HG02759 (cell line): ENCODE measurements around the gene LDLRAP1.
"Not testable (repeated sequence)": the region's sequence is repeated elsewhere in the genome, so short reads cannot be mapped to it uniquely, and the experiment has no call there.

Experiments
- ATAC-seq: cut with Tn5 transposase; IDR thresholded peaks from one replicate; pipeline ENCODE4 v1.9.1; 2021; ENCODE audit warnings: mild to moderate bottlenecking, moderate library complexity; ENCODE audit not compliant: unreplicated experiment

LDLRAP1 gene

GRCh38 chr1:25572708-25573590, 29.5 kb downstream of the LDLRAP1 start:
- no peak for ATAC-seq

- ATAC-seq, result no peak
These were observed 30.2 kb downstream of the LDLRAP1 start for GRCh38 chr1:25573591-25573930.

- no peak for ATAC-seq
These were observed 30.6 kb downstream of the LDLRAP1 start for GRCh38 chr1:25573961-25574360.

- no peak for ATAC-seq
These were observed 31.8 kb downstream of the LDLRAP1 start for GRCh38 chr1:25575191-25575590.

GRCh38 chr1:25576459-25577133, 33.2 kb downstream of the LDLRAP1 start:
- ATAC-seq, result no peak

- ATAC-seq, result no peak
These were observed 33.9 kb downstream of the LDLRAP1 start for GRCh38 chr1:25577134-25577920.

- ATAC-seq, result no peak
These were observed 36.2 kb downstream of the LDLRAP1 start for GRCh38 chr1:25579292-25580252.

GRCh38 chr1:25580927-25581326, 37.5 kb downstream of the LDLRAP1 start:
- no peak for ATAC-seq

GRCh38 chr1:25581764-25582163, 38.4 kb downstream of the LDLRAP1 start:
- ATAC-seq, result no peak

- ATAC-seq, result no peak
These were observed 40.3 kb downstream of the LDLRAP1 start for GRCh38 chr1:25583519-25584370.

GRCh38 chr1:25586181-25586588, 42.8 kb downstream of the LDLRAP1 start:
- no peak for ATAC-seq

GRCh38 chr1:25587290-25587689, 43.9 kb downstream of the LDLRAP1 start:
- no peak for ATAC-seq

- not testable (repeated sequence) for ATAC-seq
These were observed 44.8 kb downstream of the LDLRAP1 start for GRCh38 chr1:25588224-25588623.

- ATAC-seq, result not testable (repeated sequence)
These were observed 45.4 kb downstream of the LDLRAP1 start for GRCh38 chr1:25588786-25589185.

- ATAC-seq, result no peak
These were observed 46.9 kb downstream of the LDLRAP1 start for GRCh38 chr1:25590096-25590824.

GRCh38 chr1:25593861-25594260, 50.5 kb downstream of the LDLRAP1 start:
- ATAC-seq, result no peak

- ATAC-seq, result no peak
These were observed 51.6 kb downstream of the LDLRAP1 start for GRCh38 chr1:25594971-25595370.

GRCh38 chr1:25596641-25597040, 53.2 kb downstream of the LDLRAP1 start:
- ATAC-seq, result not testable (repeated sequence)

- ATAC-seq, result no peak
These were observed 55.5 kb downstream of the LDLRAP1 start for GRCh38 chr1:25598879-25599278.
